Subcutaneous preadipocyte (primary cell): ENCODE data around the gene PYURF. TPM values are rescaled to one million over a fixed set of nuclear protein-coding genes. Genes with fewer than 3 reads are reported as not detected.

Experiments
- total RNA-seq: library from RNA; depleted of rRNA; stranded (reverse); fragments of >200 nt; gene quantifications from 2 replicates; pipeline ENCODE4 v1.2.3, GENCODE V29; 2012

Gene PYURF
- 60.2 and 61.4 TPM in 2 replicates for total RNA-seq

DNA sequence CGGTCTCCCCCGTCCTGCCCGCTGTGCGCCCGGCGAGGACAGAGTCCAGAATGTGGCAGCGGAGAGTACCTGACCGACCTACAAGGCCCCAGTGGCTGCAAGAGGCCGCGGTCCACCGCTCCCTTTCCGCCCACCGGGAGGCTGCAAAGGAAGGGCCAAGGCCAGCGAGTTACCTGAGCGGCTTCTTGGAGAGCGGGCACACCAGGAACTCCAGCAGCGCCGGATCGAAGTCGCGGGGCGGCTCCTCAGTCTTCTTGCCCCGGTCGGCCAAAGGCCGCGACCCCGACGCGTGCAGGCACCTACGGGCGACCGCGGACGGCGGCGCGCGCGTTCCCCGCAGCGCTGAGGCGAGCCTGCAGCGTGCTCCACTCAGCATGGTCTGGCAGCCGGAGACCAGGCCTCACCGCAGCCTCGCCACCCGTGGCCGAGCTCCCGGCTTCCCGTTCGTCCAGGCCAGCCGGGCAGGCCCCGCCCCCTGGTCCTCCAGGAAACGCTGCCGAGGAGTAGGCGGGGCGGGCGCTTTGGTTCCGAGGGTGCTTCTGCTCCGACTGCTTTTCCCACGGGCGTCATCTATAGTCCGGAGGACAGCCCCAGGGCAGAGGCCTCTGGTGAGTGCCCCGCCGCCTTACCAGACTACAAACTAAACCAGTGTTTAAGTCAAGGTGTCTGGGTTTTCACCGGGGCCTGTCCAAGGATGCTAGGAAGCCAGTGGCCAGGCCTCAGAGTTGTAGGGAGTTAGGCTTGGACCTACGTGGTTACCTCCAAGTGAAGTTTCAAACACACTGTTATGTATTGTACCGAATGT lies at the start of gene PYURF:
TSS of gene PYURF (minus strand) at position 452 of the 805 bp plus-strand sequence. CDS start at position 376, 76 bp downstream.

Other genes starting within 250 kb of the PYURF start
- gene PPM1K, start 239.2 kb downstream of the PYURF start, total RNA-seq: 11.0 and 16.2 TPM in 2 replicates
- 2.9 and 4.3 TPM in 2 replicates for gene HERC6, start 144.9 kb downstream of the PYURF start, total RNA-seq
- gene HERC5, start 66.7 kb downstream of the PYURF start, total RNA-seq: 0.73 and 1.4 TPM in 2 replicates
- gene HERC3, start 68.7 kb upstream of the PYURF start, total RNA-seq: 19.5 and 25.0 TPM in 2 replicates
- 4.8 and 7.2 TPM in 2 replicates for gene NAP1L5, start 174.1 kb upstream of the PYURF start, total RNA-seq